EL (cell line): Measurements from ENCODE around the gene DHRS7.

ENCODE experiments used
- DNase-seq: peaks from one replicate; pipeline ENCODE4 v3.0.0-alpha.2; 2016

The DHRS7 gene, protein sequence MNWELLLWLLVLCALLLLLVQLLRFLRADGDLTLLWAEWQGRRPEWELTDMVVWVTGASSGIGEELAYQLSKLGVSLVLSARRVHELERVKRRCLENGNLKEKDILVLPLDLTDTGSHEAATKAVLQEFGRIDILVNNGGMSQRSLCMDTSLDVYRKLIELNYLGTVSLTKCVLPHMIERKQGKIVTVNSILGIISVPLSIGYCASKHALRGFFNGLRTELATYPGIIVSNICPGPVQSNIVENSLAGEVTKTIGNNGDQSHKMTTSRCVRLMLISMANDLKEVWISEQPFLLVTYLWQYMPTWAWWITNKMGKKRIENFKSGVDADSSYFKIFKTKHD

DNA sequence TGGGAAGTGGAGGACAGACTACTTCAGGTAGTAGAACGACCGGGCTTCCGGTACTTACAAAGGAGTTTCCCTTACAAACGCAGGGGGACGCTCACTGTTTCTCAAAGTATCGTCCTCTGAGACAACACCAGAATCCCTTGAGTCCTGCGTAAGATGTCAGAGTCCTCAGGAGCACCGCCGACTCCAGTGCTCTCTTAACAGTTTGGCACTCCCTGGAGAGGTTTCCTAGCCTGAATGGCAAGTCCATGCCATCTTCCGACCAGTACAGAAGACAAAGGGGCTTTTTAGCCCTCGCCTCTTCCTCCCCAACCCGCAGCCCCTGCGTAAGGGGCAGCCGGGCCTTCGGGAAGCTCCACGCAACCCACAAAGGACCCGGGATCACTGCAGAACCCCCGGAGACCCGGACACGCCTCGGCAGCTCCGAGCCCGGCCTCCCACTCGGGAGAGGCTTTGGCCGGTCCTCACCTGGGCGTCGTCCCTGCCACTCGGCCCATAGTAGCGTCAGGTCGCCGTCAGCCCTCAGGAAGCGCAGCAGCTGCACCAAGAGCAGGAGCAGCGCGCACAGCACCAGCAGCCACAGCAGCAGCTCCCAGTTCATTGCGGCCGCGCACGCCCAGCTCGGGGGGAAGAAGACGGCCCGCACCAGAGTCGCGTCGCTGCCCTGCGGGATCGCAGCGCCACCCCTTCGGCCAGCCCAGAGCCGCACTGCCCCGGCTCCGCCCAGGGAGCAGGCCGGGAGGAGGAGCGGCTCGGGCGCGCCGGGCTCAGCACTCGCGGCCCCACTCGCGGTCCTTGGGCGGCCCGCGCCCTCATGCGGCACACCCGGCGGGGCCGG lies at the start of gene DHRS7:
TSS of gene DHRS7 (minus strand) at position 687 of the 835 bp plus-strand sequence. CDS start at position 598, 89 bp downstream.
- peak; percentile 86 for DNase-seq

DNA sequence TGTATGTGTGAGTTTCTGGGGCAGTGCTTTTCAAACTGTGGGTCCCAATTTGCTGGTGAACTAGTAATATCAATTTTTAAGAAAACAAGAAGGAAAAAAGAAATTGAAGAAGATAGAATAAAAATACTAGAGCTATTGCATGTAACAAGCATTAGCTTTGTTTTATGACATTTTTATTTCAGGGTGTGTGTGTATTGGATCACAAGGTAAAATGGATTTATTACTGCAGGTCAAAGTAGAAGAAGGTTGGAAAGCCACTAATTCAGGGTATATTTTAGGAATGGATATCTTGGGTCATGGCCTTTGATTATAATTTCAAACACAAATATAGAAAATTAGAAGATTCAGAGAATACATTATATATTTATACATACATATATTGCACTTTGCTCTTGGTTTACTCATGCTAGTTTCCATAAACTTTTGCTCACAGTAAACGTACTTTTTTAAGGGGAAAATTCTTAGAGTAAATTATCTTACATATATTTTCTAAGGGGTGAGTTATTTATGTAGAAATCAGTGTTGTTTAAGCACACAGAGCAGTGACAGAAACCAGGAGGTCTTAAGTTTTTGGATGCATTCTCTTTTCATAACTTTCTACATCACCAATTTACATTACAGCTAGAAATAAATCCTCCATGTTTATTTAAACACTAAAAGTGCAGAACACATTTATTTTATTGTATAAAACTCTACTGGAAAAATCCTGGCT lies 49.4 kb upstream of the DHRS7 start:
- DNase-seq = no peak

DNA sequence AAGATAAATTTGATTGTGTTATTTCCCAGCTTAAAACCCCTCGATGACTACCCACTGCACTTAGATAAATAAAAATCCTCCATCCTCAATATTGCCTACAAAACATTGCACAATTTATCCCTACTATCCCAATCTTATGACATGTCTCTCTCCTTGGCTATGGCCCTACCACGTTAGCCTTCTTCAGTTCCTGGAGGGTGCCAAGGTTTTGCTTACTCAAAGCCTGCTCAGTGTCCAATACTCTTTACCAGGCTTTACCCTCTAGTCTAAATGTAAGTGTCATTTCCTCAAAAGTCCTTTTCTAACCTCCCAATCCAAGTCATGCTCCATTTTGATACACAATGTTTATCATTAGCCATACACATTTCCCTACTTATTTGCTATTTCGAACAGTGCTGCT lies 48.8 kb upstream of the DHRS7 start:
- no peak for DNase-seq

DNA sequence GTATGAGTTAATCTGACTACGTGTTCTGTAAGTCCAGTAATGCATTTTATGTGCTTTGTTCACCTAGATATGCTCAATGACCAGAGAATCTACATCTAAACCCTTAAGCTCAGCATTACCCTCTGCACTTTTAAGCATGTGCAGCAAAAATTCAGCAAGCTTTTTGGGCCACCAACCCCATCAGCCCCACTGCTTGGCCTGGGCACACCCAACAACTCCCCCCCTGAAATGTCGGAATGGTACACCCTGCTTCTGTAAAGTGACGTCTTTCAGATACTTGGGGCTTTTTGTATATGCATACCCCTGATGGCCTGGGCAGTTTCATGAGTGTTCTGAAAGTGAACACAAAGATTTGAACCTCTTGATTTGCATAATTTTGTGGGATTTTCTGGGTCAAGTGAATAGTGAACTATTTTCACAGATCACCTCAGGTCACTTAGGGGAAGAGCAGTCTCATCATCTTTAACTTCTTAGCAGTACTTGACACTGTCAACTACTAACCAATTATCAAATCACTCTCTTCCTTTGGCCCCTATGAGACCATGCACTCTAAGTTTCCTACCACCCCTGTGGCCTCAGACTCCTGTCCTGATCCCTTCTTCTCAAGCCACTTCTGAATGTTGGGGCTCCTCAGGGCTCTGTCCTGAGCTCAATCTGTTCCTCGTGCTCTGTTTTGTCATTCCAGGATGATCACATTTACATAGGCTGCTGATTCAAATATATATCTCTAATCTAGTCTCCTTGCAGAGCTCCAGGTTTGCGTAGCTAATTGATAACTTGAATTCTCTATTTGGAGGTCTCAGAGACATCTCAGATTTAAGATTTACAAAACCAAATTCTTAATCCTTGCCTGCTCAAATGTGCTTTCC lies 47.5 kb upstream of the DHRS7 start:
- no peak for DNase-seq

DNA sequence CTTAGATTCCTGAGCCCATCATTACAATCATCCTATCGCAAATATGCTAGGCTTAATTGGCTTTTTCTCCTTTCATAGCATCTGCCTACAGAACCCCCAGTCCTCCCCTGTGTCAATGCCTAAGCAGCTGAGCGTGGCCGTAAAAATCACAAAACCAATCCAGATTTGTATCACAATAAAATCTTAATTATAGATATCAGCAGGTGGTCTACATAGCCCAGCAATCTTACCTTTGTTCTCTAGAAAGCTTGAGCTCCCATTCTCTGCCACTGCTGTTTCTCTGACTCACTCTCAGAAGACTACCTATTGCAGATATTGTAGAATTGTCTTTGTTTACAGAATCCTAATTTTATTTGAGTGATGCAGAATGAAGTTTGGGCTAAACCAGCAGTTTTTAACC lies 46.0 kb upstream of the DHRS7 start:
- DNase-seq = no peak

DNA sequence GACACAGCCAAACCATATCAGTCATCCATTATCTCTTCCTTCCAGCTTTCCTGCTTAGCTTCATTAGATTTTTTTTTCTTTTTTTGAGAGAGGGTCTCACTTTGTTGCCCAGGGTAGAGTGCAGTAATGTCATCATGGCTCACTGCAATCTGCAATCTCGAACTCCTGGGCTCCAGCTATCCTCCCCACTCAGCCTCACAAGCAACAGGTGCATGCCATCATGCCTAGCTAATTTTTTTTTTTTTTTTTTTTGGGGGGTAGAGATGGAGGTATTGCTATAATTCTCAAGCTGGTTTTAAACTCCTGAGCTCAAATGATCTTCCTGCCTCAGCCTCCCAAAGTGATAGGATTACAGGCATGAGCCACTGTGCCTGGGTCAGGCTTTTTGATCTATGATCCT lies 45.5 kb upstream of the DHRS7 start:
- DNase-seq = no peak

DNA sequence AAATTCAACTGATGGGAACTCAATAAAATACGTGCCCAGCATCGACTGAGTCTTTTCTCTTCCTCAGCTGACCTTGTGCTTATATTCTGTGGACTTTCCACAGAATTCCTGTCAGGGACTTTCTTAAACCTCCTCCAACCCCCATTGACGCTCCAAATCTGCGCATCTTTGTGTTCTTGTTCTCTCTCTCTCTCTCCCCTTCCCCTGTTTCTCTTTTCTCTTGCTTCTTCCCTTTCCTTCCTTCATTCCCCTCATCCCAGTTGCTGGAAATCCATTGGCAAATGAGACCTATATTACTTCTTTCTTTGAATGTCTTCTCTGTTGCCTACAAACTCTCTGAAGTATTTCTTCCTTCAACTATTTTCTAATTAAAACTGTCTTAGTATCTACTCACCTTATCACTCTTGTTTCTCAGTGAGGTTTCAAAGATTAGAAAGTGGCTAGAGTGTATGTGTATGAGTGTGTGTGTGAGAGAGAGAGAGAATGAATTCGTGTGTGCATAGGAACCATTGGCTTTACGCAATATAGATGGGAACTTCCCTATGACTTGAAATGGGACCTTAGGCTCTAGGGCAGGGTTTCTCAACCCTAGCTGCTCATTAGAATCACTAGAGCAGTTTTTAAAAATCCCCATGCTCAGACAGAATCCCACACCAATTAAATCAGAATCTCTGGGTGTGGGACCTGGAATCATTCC lies 41.8 kb upstream of the DHRS7 start:
- no peak for DNase-seq

DNA sequence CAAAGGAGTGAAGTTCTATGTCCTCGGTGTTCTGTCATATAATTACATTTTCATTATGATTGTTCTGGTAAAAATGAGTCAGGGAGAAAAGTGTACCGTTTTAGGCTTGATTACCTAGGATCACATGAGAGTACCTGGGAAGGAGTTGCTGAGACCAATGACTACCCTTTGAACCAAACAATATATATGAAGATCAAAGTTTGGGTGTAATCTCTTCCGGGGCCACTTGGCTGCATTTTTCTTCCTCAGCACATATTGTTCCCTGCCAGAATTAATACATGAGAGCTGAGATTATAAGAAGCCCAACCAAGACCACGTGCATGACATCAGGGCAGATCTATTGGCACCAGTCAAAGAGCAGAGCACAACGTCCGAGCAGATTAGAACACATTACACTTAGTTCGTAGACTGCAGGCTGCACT lies 41.1 kb upstream of the DHRS7 start:
- no peak for DNase-seq

DNA sequence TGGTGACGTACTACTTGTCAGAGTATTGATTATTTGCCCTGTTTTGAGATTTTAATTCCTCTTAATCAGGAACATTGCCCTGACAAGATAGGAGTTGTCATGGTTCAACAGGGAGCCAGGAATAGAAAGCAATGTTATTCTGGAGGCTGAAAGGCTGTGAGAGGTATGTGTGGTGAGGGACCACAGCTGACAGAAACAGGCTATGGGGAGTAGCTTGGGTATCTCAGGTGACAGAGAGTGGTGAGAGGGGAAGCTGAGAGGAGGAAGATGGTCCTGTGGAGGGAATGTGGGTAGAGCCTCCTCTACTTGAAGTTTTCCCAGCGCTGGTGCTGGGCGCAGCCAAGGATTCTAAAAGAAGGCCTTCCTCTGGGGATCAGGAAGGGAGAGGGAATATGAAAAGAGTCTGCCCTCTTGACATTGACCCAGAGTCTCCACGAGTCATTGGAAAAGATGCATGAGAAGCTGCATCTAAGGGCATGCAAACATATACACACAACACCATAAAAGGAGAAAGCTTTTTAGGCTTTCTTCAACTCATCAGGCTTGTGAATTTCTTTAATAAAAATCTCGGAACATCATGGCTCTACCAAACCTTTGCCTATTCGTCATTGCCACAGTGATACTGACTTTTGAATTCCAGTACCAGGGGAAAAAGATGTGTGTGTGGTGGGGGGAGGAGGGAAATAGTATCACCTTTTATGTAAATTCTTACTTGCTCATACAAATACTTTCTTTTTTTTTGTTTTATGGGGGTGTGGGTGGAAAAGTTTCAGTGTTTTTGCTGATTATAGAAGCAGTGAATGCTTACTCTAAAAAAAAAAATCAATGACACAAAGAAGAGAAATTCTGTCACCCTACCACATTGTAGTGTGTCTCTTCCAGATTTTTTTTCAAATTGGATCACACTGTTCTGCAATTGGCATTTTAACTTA lies 39.9 kb upstream of the DHRS7 start:
- DNase-seq = no peak

DNA sequence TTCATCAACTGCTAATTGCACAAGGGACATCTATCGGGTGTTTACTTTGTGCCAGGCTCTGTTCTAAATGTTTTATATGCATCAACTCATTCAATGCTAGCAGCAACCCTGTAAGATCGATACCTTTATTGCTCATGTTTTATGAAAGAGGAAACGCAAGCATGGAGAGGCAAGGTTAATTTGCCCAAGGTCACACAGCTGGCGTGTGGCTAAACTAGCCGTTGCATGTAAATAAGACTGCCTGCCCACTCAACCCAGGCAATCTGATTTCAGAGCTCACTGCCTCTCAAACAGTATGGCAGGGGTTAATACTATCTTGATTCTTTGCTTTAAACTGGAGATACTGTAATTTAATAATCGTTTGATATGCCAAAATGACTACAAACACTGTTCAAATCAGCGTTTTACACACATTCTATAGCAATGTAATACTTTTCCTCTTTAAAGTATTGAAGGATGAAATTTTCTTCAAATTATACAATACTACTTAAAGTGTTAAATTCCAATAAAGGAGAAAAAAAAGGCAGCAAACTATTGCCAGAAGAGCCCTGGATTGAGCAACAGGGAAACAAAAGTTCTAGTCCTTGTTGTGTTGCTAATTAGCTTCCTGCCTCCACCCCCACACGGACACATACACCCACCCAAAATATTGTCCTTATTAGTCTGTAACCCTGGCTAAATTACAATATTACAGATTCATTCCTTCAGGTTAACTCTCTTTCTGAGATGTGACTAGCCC lies 39.1 kb upstream of the DHRS7 start:
- no peak for DNase-seq

DNA sequence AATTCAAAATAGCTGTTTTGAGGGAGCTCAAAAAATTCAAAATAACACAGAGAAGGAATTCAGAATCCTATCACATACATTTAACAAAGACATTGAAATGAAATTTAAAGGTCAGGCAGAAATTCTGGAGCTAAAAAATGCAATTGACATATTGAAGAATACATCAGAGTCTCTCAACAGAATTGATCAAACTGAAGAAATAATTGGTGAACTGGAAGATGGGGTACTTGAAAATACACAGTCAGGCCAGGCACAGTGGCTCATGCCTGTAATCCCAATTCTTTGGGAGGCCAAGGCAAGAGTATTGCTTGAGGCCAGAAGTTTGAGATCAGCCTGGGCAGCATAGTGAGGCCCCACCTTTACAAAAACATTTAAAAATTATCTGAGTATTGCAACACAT lies 34.1 kb upstream of the DHRS7 start:
- no peak for DNase-seq

DNA sequence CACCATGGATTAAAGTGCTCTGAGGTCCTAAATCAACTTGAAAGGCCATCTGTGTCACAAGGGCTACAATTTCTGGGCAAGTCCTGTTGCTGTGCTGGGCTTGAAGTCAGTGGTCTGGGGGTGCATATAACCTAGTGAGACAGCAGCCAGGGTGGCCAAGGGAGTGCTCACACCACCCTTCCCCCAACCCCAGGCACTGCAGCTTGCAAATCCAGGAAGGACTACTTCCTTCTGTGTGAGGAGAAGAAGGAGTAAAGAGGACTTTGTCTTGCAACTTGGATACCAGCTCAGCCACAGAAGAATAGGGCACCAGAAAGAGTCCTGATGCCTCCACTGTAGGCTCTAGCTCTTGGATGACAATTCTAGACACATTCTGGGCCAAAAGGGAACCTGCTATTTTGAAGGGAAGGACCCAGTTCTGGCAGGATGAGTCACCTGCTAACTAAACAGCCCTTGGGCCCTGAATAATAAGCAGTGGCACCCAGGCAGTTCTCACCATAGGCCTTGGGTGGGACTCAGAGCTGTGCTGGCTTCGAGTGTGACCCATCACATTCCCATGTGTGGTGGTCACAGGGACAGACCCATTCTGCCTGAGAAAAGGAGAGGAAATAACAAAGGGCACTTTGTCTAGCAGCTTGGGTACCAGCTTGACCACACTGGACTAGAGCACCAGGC lies 32.6 kb upstream of the DHRS7 start:
- peak; percentile 50 for DNase-seq

DNA sequence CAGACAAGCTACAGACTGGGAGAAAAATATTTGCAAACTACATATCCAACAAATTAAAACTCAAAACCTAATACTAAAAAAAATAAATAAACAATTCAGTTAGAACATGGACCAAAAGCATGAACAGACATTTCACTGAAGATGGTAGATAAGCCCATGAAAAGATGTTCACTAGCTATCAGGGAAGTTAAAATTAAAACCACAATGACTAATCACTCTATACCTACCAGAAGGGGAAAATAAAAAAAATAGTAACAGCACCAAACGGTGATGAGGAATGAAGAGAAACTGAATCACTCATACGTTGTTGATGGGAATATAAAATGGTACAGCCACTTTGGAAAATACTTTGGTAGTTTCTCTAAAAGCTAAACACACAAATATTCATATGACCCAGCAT lies 31.1 kb upstream of the DHRS7 start:
- DNase-seq = peak; percentile 15

DNA sequence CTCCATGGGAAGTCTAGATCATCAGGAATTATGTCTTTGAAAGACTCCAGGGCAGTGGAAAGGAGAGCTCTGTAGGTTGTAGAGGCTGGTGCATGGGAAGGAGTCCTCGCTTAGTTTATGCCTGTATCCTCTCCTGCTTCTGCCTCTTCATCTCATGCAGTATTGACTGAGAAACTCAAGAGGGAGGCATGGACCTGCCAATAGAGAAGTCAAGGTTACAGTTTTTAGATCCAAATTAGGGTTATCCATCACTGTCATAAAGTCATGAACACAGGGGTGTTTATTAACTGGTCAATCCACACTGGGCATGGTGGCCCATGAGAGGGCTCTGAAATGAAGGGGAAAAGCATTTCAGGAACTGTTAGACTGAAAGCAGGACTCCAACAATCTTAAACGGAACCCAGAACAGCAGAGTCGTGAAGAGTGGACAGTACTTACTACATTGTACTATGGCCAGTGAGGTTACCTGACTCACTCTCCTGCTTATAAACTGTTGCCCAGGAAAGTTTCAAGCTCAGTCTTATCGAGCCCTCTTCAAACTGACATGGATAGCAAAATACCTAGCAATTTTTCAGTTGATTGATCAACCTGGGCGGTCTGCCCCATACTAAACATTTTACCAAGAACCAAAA lies 30.1 kb upstream of the DHRS7 start:
- DNase-seq = no peak

DNA sequence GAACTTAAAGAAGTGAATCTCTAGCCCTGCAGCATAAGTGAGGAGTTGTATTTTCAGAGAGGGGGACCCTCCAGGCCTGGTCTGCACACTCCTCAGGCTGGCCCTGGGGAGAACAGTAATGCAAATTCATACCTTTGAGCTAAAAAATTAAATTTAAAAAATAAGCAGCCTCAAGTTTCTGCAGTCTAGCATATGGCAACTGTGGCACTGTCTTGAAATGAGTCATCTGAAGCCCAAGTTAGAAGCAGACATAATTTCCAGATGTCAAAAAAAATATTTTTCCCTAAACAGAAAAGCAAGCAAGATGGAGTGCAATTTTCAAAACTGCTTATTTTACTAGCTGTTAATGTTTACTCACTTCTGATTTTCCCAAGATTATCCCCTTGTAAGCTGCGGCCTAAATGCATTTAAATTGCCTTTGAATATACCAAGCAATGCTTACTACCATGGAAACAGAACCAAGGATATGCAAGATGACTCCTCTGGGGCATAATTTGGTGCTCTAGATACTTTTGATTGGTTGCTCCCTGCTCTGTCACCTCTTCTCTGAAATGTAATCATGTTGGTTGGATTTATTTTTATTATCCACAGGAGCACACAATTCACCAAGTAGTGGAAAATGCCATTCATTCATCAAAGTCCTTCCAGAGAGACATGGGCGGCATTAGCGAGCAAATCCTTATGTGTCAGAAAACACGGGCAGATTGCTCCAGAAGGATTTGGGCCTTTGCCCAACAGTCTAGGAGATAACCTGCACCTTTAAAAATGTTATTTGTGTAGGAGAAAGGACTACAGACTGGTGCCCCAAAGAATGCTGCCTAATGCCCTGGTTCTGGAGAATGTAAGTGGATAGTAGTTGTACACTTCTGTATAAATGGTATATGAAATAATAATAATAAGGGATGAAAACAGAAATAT lies 25.0 kb upstream of the DHRS7 start:
- DNase-seq = no peak

DNA sequence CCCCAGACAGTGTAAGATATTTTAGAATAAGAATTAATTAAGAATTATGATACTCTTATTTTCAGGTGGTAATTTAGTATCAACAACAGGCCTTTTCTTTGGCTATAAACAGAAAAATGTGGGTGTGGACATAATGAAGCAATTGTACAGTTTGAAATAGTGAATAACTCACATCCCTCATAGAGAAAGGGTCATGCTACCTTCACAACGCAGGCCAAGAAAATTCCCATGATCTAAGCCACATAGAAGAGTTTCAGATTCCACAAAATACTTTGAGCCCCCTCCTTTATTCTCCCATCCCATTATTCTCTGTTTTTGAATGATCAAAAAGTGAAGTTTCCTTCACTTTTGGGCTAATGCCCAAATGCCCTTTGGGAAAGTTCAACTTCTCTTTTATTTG lies 23.5 kb upstream of the DHRS7 start:
- DNase-seq = no peak

DNA sequence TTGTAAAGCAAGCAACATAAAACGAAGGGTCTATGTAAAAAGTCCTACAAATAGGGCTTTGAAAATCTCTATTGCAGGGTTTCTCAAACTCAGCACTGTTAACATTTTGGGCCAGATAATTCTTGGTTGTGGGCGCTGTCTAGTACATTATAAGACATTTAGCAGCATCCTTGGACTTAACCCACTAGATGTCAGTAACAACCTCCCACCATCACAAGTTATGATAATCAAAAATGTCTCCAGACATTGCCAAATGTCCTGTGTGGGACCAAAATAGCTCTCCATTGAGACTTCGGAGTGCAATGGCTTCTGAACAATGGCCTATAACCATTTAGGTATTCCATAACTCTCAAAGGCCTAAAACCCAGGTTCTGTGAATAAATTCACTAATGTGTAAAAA lies 22.9 kb upstream of the DHRS7 start:
- no peak for DNase-seq
